IMR-90 (cell line): Measurements from ENCODE around the gene NTSR2. TPM values are rescaled to one million over a fixed set of nuclear protein-coding genes. Genes with fewer than 3 reads are reported as not detected.

ENCODE experiments used
- ATAC-seq: fragments of 200-7000 bp; cut with Tn5 transposase; 2 replicates; pipeline ENCODE4 v1.9.1; 2020; ENCODE audit warnings: low read depth, mild to moderate bottlenecking, moderate library complexity
- BruUV-seq: library from RNA; stranded (reverse); fragments of 400-500 nt; replicated peaks from 2 replicates; lab custom pipeline; 2021; lab: Mats Ljungman, UMichigan
- CTCF ChIA-PET: fragments of 300-600 bp; formaldehyde crosslinking; extraction: SDS; loops from one replicate; lab custom pipeline; 2021; ENCODE audit warnings: antibody characterized with exemption; lab: Yijun Ruan, JAX
- POLR2A ChIA-PET: fragments of 300-600 bp; sonication (Branson Sonifier 250); formaldehyde crosslinking; loops from one replicate; lab custom pipeline; 2022; ENCODE audit warnings: antibody characterized with exemption; ENCODE audit not compliant: unreplicated experiment; lab: Charles Lee
- DNase-seq: peaks from one replicate; pipeline ENCODE4 v3.0.0; 2013
- H2AFZ ChIP-seq: replicated peaks from 2 replicates; pipeline ENCODE3; 2013; ENCODE audit warnings: low read length, mild to moderate bottlenecking; ENCODE audit not compliant: poor library complexity
- H2AK5ac ChIP-seq: 2 replicates; pipeline ENCODE4 v1.6.1; 2013; ENCODE audit warnings: low read depth, low read length, inconsistent platforms
- H2AK9ac ChIP-seq: replicated peaks from 2 replicates; pipeline ENCODE3; 2013; ENCODE audit warnings: mild to moderate bottlenecking, low read depth, low read length, moderate library complexity; ENCODE audit not compliant: poor library complexity
- H2BK120ac ChIP-seq: 2 replicates; pipeline ENCODE4 v1.6.1; 2013; ENCODE audit warnings: low read depth, low read length, inconsistent platforms
- H2BK15ac ChIP-seq: 3 replicates; pipeline ENCODE4 v1.6.1; 2013; ENCODE audit warnings: low read depth, low read length, inconsistent platforms
- H2BK20ac ChIP-seq: 2 replicates; pipeline ENCODE4 v1.6.1; 2013; ENCODE audit warnings: low read depth, mild to moderate bottlenecking, inconsistent platforms, low read length, moderate library complexity
- H2BK5ac ChIP-seq: 2 replicates; pipeline ENCODE4 v1.6.1; 2013; ENCODE audit warnings: mild to moderate bottlenecking, low read depth, low read length, inconsistent platforms; ENCODE audit not compliant: poor library complexity, severe bottlenecking
- H3K14ac ChIP-seq: replicated peaks from 2 replicates; pipeline ENCODE4 v1.6.1; 2013; ENCODE audit warnings: low read depth, low read length, inconsistent platforms
- H3K18ac ChIP-seq: 2 replicates; pipeline ENCODE4 v1.6.1; 2013; ENCODE audit warnings: low read depth, low read length, control low read depth
- H3K23ac ChIP-seq: 2 replicates; pipeline ENCODE4 v1.6.1; 2013; ENCODE audit warnings: low read depth, low read length, inconsistent platforms
- H3K27ac ChIP-seq: 2 replicates; pipeline ENCODE4 v1.5.1; 2013; ENCODE audit warnings: mild to moderate bottlenecking, control low read depth, low read length; ENCODE audit not compliant: insufficient read depth
- H3K27me3 ChIP-seq: 2 replicates; pipeline ENCODE4 v1.6.1; 2013; ENCODE audit warnings: low read length; ENCODE audit not compliant: control insufficient read depth, insufficient read depth
- H3K36me3 ChIP-seq: 2 replicates; pipeline ENCODE4 v1.6.1; 2013; ENCODE audit warnings: low read length, mixed read lengths; ENCODE audit not compliant: control insufficient read depth, insufficient read depth
- H3K4ac ChIP-seq: 2 replicates; pipeline ENCODE4 v1.6.1; 2013; ENCODE audit warnings: low read depth, low read length, inconsistent platforms
- H3K4me1 ChIP-seq: 2 replicates; pipeline ENCODE4 v1.6.1; 2013; ENCODE audit warnings: low read length, mixed read lengths; ENCODE audit not compliant: control insufficient read depth, insufficient read depth
- H3K4me2 ChIP-seq: 2 replicates; pipeline ENCODE4 v1.6.1; 2013; ENCODE audit warnings: low read depth, mild to moderate bottlenecking, control low read depth, low read length, moderate library complexity
- H3K4me3 ChIP-seq: 2 replicates; pipeline ENCODE4 v1.5.1; 2013; ENCODE audit warnings: low read depth, mild to moderate bottlenecking, control low read depth, low read length, moderate library complexity; ENCODE audit not compliant: insufficient read depth
- H3K56ac ChIP-seq: 2 replicates; pipeline ENCODE4 v1.6.1; 2013; ENCODE audit warnings: low read length, inconsistent platforms; ENCODE audit not compliant: insufficient read depth; ENCODE audit errors: extremely low read depth
- H3K79me1 ChIP-seq, 2 experiments: 2 replicates each; pipeline ENCODE4 v1.6.1; 2013; ENCODE audit warnings: low read length in 2 of 2, inconsistent platforms in 1 of 2, low read depth in 1 of 2
- H3K9ac ChIP-seq: 2 replicates; pipeline ENCODE4 v1.6.1; 2013; ENCODE audit warnings: low read depth, low read length, control low read depth
- H3K9me1 ChIP-seq: 2 replicates; pipeline ENCODE4 v1.6.1; 2013; ENCODE audit warnings: low read length, inconsistent platforms; ENCODE audit not compliant: insufficient read depth
- H3K9me3 ChIP-seq: 2 replicates; pipeline ENCODE4 v1.6.1; 2013; ENCODE audit warnings: low read length; ENCODE audit not compliant: control insufficient read depth, insufficient read depth
- H4K20me1 ChIP-seq: 2 replicates; pipeline ENCODE4 v1.6.1; 2013; ENCODE audit warnings: low read length, inconsistent platforms; ENCODE audit not compliant: insufficient read depth
- H4K5ac ChIP-seq: 2 replicates; pipeline ENCODE4 v1.6.1; 2013; ENCODE audit warnings: mild to moderate bottlenecking, low read depth, low read length, control low read depth
- H4K8ac ChIP-seq, 2 experiments: 2 replicates each; pipeline ENCODE4 v1.6.1; 2013; ENCODE audit warnings: low read depth in 2 of 2, low read length in 2 of 2, control low read depth in 1 of 2, inconsistent platforms in 1 of 2
- H4K91ac ChIP-seq: 2 replicates; pipeline ENCODE4 v1.6.1; 2013; ENCODE audit warnings: low read depth, low read length, inconsistent platforms; ENCODE audit not compliant: insufficient read depth
- CEBPB ChIP-seq: IDR thresholded peaks from 2 replicates; pipeline ENCODE4 v1.6.1; 2012; ENCODE audit warnings: low read depth, low read length, improper control_type of control experiment
- CHD1 ChIP-seq: IDR thresholded peaks from 2 replicates; pipeline ENCODE4 v1.6.1; 2012; ENCODE audit warnings: low read depth, low read length, improper control_type of control experiment
- FOS ChIP-seq: fragments of 150-350 bp; IDR thresholded peaks from 2 replicates; pipeline ENCODE4 v1.6.1; 2016; ENCODE audit warnings: low read depth, low read length
- MAZ ChIP-seq: IDR thresholded peaks from 2 replicates; pipeline ENCODE4 v1.6.1; 2012; ENCODE audit warnings: low read depth, mild to moderate bottlenecking, low read length, improper control_type of control experiment, moderate library complexity, borderline replicate concordance
- MXI1 ChIP-seq: IDR thresholded peaks from 2 replicates; pipeline ENCODE4 v1.6.1; 2012; ENCODE audit warnings: low read depth, mild to moderate bottlenecking, low read length, moderate library complexity, borderline replicate concordance
- NFE2L2 ChIP-seq: fragments of 150-350 bp; IDR thresholded peaks from 2 replicates; pipeline ENCODE4 v1.6.1; 2016; ENCODE audit warnings: low read depth, mild to moderate bottlenecking, low read length
- RFX5 ChIP-seq: IDR thresholded peaks from 2 replicates; pipeline ENCODE4 v1.8.0; 2012; ENCODE audit warnings: low read depth, mild to moderate bottlenecking, low read length, moderate library complexity
- SMC3 ChIP-seq: fragments of 150-350 bp; IDR thresholded peaks from 2 replicates; pipeline ENCODE4 v1.6.1; 2016; ENCODE audit warnings: low read depth, mild to moderate bottlenecking, antibody characterized with exemption, low read length, moderate library complexity
- USF2 ChIP-seq: fragments of 150-350 bp; IDR thresholded peaks from 2 replicates; pipeline ENCODE4 v1.6.1; 2017; ENCODE audit warnings: mild to moderate bottlenecking, antibody characterized with exemption, low read length, low read depth
- WGBS, 2 experiments: methylation state at CpG; one replicate each; pipeline versions ENCODE4 v1.1.5 to v1.1.7; 2013; ENCODE audit warnings: missing lambda C conversion rate in 2 of 2; ENCODE audit not compliant: insufficient read length in 1 of 2; ENCODE audit errors: extremely low coverage in 2 of 2; 5-methylcytosine and 5-hydroxymethylcytosine counted together
- dilution Hi-C: fragments of 300-500 bp; cut with HindIII; formaldehyde crosslinking; loops from one replicate; pipeline ENCODE4 v1.14.3; 2018; ENCODE audit warnings: low sequenced_read_pairs; ENCODE audit not compliant: unreplicated experiment
- in situ Hi-C: fragments of 300-500 bp; cut with MboI; formaldehyde crosslinking; loops from 3 replicates; pipeline ENCODE4 v1.14.3; 2019; ENCODE audit warnings: low sequenced_read_pairs, inconsistent platforms, mixed read lengths
- intact Hi-C: fragments of 100-400 bp; cut with micrococcal nuclease; formaldehyde crosslinking; loops from 2 replicates; pipeline ENCODE4 v1.10.0; 2022
- polyA plus RNA-seq, 3 experiments: library from polyadenylated mRNA; depleted of rRNA; stranded (reverse); fragments of >200 nt; gene quantifications; 2 replicates each; pipeline ENCODE4 v1.2.3, GENCODE V29; 2012; ENCODE audit warnings: low replicate concordance in 1 of 3
- total RNA-seq: library from RNA; depleted of rRNA; stranded (reverse); fragments of >200 nt; gene quantifications from 2 replicates; pipeline ENCODE4 v1.2.3, GENCODE V29; 2012
- TF ChIP-seq, protein P1 (sequence below): conservative IDR thresholded peaks from 2 replicates; pipeline ENCODE4 v1.5.1; 2012; ENCODE audit warnings: mild to moderate bottlenecking, low read depth, low read length, improper control_type of control experiment
- TF ChIP-seq, protein P2 (sequence below): fragments of 150-350 bp; IDR thresholded peaks from 2 replicates; pipeline ENCODE4 v1.6.1; 2016; ENCODE audit warnings: low read depth, mild to moderate bottlenecking, low read length, moderate library complexity, borderline replicate concordance

NTSR2 gene
- total and polyA plus RNA-seq, 2 of the 4 experiments (the other 2 are of a cell fraction) = not detected

DNA sequence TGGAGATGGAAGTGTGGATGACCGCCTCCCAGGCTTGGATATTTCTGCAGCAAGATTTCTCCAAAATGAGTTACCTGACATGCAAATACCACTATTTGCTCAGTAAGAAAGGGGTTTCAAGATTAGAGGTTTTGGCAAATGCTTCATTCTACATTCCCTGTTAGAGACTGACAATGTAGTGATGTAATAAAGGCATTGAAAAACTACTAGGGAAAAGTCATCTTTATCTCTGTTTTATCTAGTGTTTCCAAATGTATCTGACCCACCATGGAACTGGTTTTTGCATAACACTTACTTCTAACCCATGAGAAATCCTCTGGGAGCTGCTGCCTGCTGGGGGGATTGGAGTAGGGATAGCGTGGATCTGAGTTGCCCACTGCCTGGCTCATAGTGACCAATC, 33.0 kb upstream of the NTSR2 start:
- CTCF ChIA-PET = no interaction called here
- Histone ChIP-seq H3K4me2 (no peak overlapping the region), H3K36me3 (no peaks in the 10 kb centered on the region), H2AFZ (no peak overlapping the region), H3K56ac (no peak overlapping the region), H3K9ac (no peak overlapping the region), H3K18ac (no peak overlapping the region), H2BK20ac (no peak overlapping the region), H3K9me1 (peaks cover 4% of the 10 kb centered on the region; the same call in 1 of the 2 replicates), H3K4me3 (no peak overlapping the region), H3K4ac (no peak overlapping the region), H3K27me3 (no peaks in the 10 kb centered on the region), H3K14ac (no peak overlapping the region), H4K5ac (no peak overlapping the region), H2BK5ac (no peak overlapping the region), H4K20me1 (no peaks in the 10 kb centered on the region), H2AK5ac (no peak overlapping the region), H3K9me3 (no peaks in the 10 kb centered on the region), H2AK9ac (no peak overlapping the region), H2BK15ac (no peak overlapping the region), H3K23ac (no peak overlapping the region), H4K91ac (no peak overlapping the region), H2BK120ac (no peak overlapping the region), H3K4me1 (peaks cover 9% of the 10 kb centered on the region), H3K27ac (no peak overlapping the region), H4K8ac (no peak overlapping the region), H3K79me1 (no peaks in the 10 kb centered on the region)
- in situ Hi-C loops (no loop called here), dilution Hi-C loops (no loop called here), intact Hi-C loops (no loop called here)
- TF ChIP-seq CEBPB (no peak), USF2 (no peak), MXI1 (no peak), SMC3 (no peak), RFX5 (no peak), NFE2L2 (no peak), CHD1 (no peak), MAZ (no peak), FOS (no peak)
- TF ChIP-seq, protein P1, sequence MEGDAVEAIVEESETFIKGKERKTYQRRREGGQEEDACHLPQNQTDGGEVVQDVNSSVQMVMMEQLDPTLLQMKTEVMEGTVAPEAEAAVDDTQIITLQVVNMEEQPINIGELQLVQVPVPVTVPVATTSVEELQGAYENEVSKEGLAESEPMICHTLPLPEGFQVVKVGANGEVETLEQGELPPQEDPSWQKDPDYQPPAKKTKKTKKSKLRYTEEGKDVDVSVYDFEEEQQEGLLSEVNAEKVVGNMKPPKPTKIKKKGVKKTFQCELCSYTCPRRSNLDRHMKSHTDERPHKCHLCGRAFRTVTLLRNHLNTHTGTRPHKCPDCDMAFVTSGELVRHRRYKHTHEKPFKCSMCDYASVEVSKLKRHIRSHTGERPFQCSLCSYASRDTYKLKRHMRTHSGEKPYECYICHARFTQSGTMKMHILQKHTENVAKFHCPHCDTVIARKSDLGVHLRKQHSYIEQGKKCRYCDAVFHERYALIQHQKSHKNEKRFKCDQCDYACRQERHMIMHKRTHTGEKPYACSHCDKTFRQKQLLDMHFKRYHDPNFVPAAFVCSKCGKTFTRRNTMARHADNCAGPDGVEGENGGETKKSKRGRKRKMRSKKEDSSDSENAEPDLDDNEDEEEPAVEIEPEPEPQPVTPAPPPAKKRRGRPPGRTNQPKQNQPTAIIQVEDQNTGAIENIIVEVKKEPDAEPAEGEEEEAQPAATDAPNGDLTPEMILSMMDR = no peak
- TF ChIP-seq, protein P2, sequence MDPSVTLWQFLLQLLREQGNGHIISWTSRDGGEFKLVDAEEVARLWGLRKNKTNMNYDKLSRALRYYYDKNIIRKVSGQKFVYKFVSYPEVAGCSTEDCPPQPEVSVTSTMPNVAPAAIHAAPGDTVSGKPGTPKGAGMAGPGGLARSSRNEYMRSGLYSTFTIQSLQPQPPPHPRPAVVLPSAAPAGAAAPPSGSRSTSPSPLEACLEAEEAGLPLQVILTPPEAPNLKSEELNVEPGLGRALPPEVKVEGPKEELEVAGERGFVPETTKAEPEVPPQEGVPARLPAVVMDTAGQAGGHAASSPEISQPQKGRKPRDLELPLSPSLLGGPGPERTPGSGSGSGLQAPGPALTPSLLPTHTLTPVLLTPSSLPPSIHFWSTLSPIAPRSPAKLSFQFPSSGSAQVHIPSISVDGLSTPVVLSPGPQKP = no peak
- WGBS, 2 experiments = no CpG with 5 or more reads among the region's 2 CpGs
- ATAC-seq = no peak
- no TSS peak for BruUV-seq
- no peak for DNase-seq
- POLR2A ChIA-PET = interaction anchor here (0.5 kb wide), 1 partner anchor 104 kb away, joined by 3 read pairs; no protein-coding TSS in a partner anchor
